SK-MEL-5 (cell line): ENCODE measurements around the gene REV3L. TPM values are rescaled to one million over a fixed set of nuclear protein-coding genes. Genes with fewer than 3 reads are reported as not detected.

Source experiments
- DNase-seq: peaks from one replicate; pipeline ENCODE4 v3.0.0-alpha.2; 2016; ENCODE audit warnings: low read depth, low spot score
- in situ Hi-C: cut with HindIII; loops from 2 replicates; pipeline ENCODE4 v1.10.0; 2016; ENCODE audit warnings: low sequenced_read_pairs, high pct_unique_total_duplicates, low pct_unique_long_range_greater_than_20kb
- total RNA-seq: library from RNA; depleted of rRNA; stranded (reverse); fragments of >200 nt; shearing (Covaris generic); gene quantifications from 2 replicates; pipeline ENCODE4 v1.2.3, GENCODE V29; 2014

The REV3L gene
- total RNA-seq, 1 experiment from 2014 or later: 41.2 TPM

- in situ Hi-C loops: no loop called here
- DNase-seq: no peak
Observed at GRCh38 chr6:111445861-111446267, 37.2 kb downstream of the REV3L start.

GRCh38 chr6:111444794-111445193 is 38.2 kb downstream of the REV3L start:
- in situ Hi-C loops: no loop called here
- DNase-seq: no peak

- in situ Hi-C loops: no loop called here
- DNase-seq: no peak
Observed at GRCh38 chr6:111441678-111442243, 41.3 kb downstream of the REV3L start.

- in situ Hi-C loops: no loop called here
- no peak for DNase-seq
Observed at GRCh38 chr6:111439171-111439570, 43.8 kb downstream of the REV3L start.

GRCh38 chr6:111437573-111437972 is 45.4 kb downstream of the REV3L start:
- no peak for DNase-seq
- in situ Hi-C loops: no loop called here

- no peak for DNase-seq
- in situ Hi-C loops: no loop called here
Observed at GRCh38 chr6:111432511-111432910, 50.5 kb downstream of the REV3L start.

GRCh38 chr6:111430605-111431376 is 52.2 kb downstream of the REV3L start:
- in situ Hi-C loops: no loop called here
- no peak for DNase-seq

GRCh38 chr6:111429571-111429970 is 53.4 kb downstream of the REV3L start:
- in situ Hi-C loops: no loop called here

GRCh38 chr6:111428811-111429210 is 54.2 kb downstream of the REV3L start:
- DNase-seq: no peak
- in situ Hi-C loops: no loop called here

More at GRCh38 chr6:111429571-111429970, 53.4 kb downstream of the REV3L start:
- no peak for DNase-seq

- in situ Hi-C loops: no loop called here
- peak; percentile 21 for DNase-seq
Observed at GRCh38 chr6:111427341-111428116, 55.5 kb downstream of the REV3L start.

GRCh38 chr6:111423960-111424846 is 58.8 kb downstream of the REV3L start:
- in situ Hi-C loops: no loop called here
- peak; percentile 20 for DNase-seq

GRCh38 chr6:111423055-111423633 is 59.9 kb downstream of the REV3L start:
- DNase-seq: no peak

GRCh38 chr6:111418971-111419693 is 63.9 kb downstream of the REV3L start:
- no peak for DNase-seq
- in situ Hi-C loops: no loop called here

More at GRCh38 chr6:111423055-111423633, 59.9 kb downstream of the REV3L start:
- in situ Hi-C loops: no loop called here

GRCh38 chr6:111417946-111418345 is 65.1 kb downstream of the REV3L start:
- in situ Hi-C loops: no loop called here

GRCh38 chr6:111417181-111417585 is 65.8 kb downstream of the REV3L start:
- in situ Hi-C loops: no loop called here

More at GRCh38 chr6:111417946-111418345, 65.1 kb downstream of the REV3L start:
- no peak for DNase-seq

GRCh38 chr6:111416529-111416928 is 66.5 kb downstream of the REV3L start:
- DNase-seq: no peak
- in situ Hi-C loops: no loop called here

More at GRCh38 chr6:111417181-111417585, 65.8 kb downstream of the REV3L start:
- no peak for DNase-seq

- in situ Hi-C loops: no loop called here
- DNase-seq: no peak
Observed at GRCh38 chr6:111414373-111414772, 68.6 kb downstream of the REV3L start.
